H1 (cell line): ENCODE results near the gene MXD3. TPM values are rescaled to one million over a fixed set of nuclear protein-coding genes. Genes with fewer than 3 reads are reported as not detected.

Source experiments
- CTCF ChIA-PET: fragments of 300-600 bp; sonication (Branson Sonifier 250); formaldehyde crosslinking; loops from one replicate; lab custom pipeline; 2021; ENCODE audit not compliant: partially characterized antibody; lab: Charles Lee
- POLR2A ChIA-PET: fragments of 300-600 bp; sonication (Branson Sonifier 250); formaldehyde crosslinking; loops from one replicate; lab custom pipeline; 2021; ENCODE audit warnings: inconsistent platforms; ENCODE audit not compliant: partially characterized antibody; lab: Charles Lee
- DNase-seq, 2 experiments: peaks; one replicate each; pipeline versions ENCODE4 v3.0.0 to v3.0.0-alpha.2; 2010 to 2022; ENCODE audit warnings: low spot score in 2 of 2, low read depth in 1 of 2, mixed read lengths in 1 of 2
- FAIRE-seq: peaks from 2 replicates; lab custom pipeline; 2011; peaks lifted over from hg19 to GRCh38; lab: Jason Lieb, UNC
- H2AFZ ChIP-seq: 2 replicates; pipeline ENCODE4 v1.8.1; 2012; ENCODE audit warnings: low read length, inconsistent platforms
- H2AK5ac ChIP-seq: 2 replicates; pipeline ENCODE4 v1.6.1; 2013; ENCODE audit warnings: low read depth, low read length
- H2BK120ac ChIP-seq: replicated peaks from 2 replicates; pipeline ENCODE3; 2013; ENCODE audit warnings: low read depth, low read length, inconsistent platforms
- H2BK12ac ChIP-seq: 2 replicates; pipeline ENCODE4 v1.6.1; 2013; ENCODE audit warnings: low read depth, low read length
- H2BK15ac ChIP-seq: 2 replicates; pipeline ENCODE4 v1.6.1; 2013; ENCODE audit warnings: low read length
- H2BK20ac ChIP-seq: 2 replicates; pipeline ENCODE4 v1.6.1; 2013; ENCODE audit warnings: low read length
- H2BK5ac ChIP-seq: 2 replicates; pipeline ENCODE4 v1.6.1; 2013; ENCODE audit warnings: low read depth, low read length
- H3K14ac ChIP-seq: 2 replicates; pipeline ENCODE4 v1.6.1; 2013; ENCODE audit warnings: inconsistent platforms; ENCODE audit not compliant: insufficient read length
- H3K18ac ChIP-seq: 2 replicates; pipeline ENCODE4 v1.6.1; 2013; ENCODE audit warnings: low read length; ENCODE audit errors: extremely low read depth
- H3K23ac ChIP-seq: 2 replicates; pipeline ENCODE4 v1.6.1; 2013; ENCODE audit warnings: inconsistent platforms; ENCODE audit not compliant: insufficient read length
- H3K23me2 ChIP-seq: 2 replicates; pipeline ENCODE4 v1.6.1; 2013; ENCODE audit warnings: low read depth, low read length
- H3K27ac ChIP-seq: 2 replicates; pipeline ENCODE4 v1.6.1; 2011; ENCODE audit warnings: low read depth, low read length, inconsistent platforms
- H3K27me3 ChIP-seq, 4 experiments: replicated peaks in 1 of 4; 1 replicate in 1 of 4; 2 replicates in 3 of 4; pipeline versions ENCODE4 v1.6.1 to v1.8.1; 2011 to 2013; ENCODE audit warnings: low read length in 3 of 4, mild to moderate bottlenecking in 3 of 4, inconsistent platforms in 2 of 4, mixed read lengths in 2 of 4, moderate library complexity in 1 of 4; ENCODE audit not compliant: control insufficient read depth in 3 of 4, insufficient read depth in 3 of 4; ENCODE audit errors: extremely low read depth in 1 of 4
- H3K36me3 ChIP-seq, 4 experiments: 2 replicates each; pipeline versions ENCODE4 v1.6.1 to v1.8.1; 2011 to 2013; ENCODE audit warnings: mild to moderate bottlenecking in 4 of 4, low read length in 3 of 4, moderate library complexity in 2 of 4, control low read depth in 1 of 4, inconsistent platforms in 1 of 4; ENCODE audit not compliant: insufficient read depth in 4 of 4, control insufficient read depth in 2 of 4
- H3K4ac ChIP-seq: replicated peaks from 2 replicates; pipeline ENCODE3; 2013; ENCODE audit warnings: low read length, low read depth, mixed read lengths, inconsistent platforms; ENCODE audit not compliant: insufficient read length
- H3K4me1 ChIP-seq, 4 experiments: replicated peaks in 1 of 4; 1 replicate in 1 of 4; 2 replicates in 3 of 4; pipeline versions ENCODE4 v1.6.1 to v1.8.1; 2011 to 2013; ENCODE audit warnings: low read length in 3 of 4, inconsistent platforms in 2 of 4, mixed read lengths in 1 of 4; ENCODE audit not compliant: insufficient read depth in 4 of 4, control insufficient read depth in 3 of 4
- H3K4me2 ChIP-seq, 2 experiments: 2 replicates each; pipeline versions ENCODE4 v1.6.1 to v1.8.1; 2011 to 2013; ENCODE audit warnings: low read depth in 2 of 2, low read length in 2 of 2, control low read depth in 1 of 2, inconsistent platforms in 1 of 2, mild to moderate bottlenecking in 1 of 2; ENCODE audit not compliant: insufficient read depth in 1 of 2
- H3K4me3 ChIP-seq, 4 experiments: fragments of 200-600, 300-600 bp in 1 of 4; sonication (generic), shearing (Covaris generic), sonication (Bioruptor Twin) in 1 of 4; 2 replicates each; pipeline versions ENCODE4 v1.5.1 to v1.8.1; 2011 to 2016; ENCODE audit warnings: low read length in 4 of 4, low read depth in 3 of 4, control low read depth in 2 of 4, inconsistent platforms in 2 of 4, mild to moderate bottlenecking in 2 of 4, mixed read lengths in 1 of 4, moderate library complexity in 1 of 4; ENCODE audit not compliant: insufficient read depth in 2 of 4; ENCODE audit errors: extremely low read depth in 1 of 4
- H3K56ac ChIP-seq: replicated peaks from 2 replicates; pipeline ENCODE3; 2013; ENCODE audit warnings: low read depth, mild to moderate bottlenecking, mixed read lengths, low read length, inconsistent platforms; ENCODE audit not compliant: insufficient read length
- H3K79me1 ChIP-seq: 2 replicates; pipeline ENCODE4 v1.6.1; 2013; ENCODE audit warnings: low read depth, low read length, control low read depth
- H3K79me2 ChIP-seq, 2 experiments: 2 replicates each; pipeline versions ENCODE4 v1.6.1 to v1.8.1; 2012 to 2013; ENCODE audit warnings: low read length in 2 of 2, mild to moderate bottlenecking in 2 of 2, inconsistent platforms in 1 of 2; ENCODE audit not compliant: insufficient read depth in 2 of 2, control insufficient read depth in 1 of 2
- H3K9ac ChIP-seq, 4 experiments: replicated peaks in 1 of 4; 1 replicate in 1 of 4; 2 replicates in 3 of 4; pipeline versions ENCODE4 v1.6.1 to v1.8.1; 2011 to 2013; ENCODE audit warnings: low read depth in 3 of 4, low read length in 3 of 4, control low read depth in 2 of 4, mild to moderate bottlenecking in 2 of 4, moderate library complexity in 2 of 4, inconsistent platforms in 1 of 4; ENCODE audit errors: extremely low read depth in 1 of 4
- H3K9me3 ChIP-seq, 2 experiments: 2 replicates each; pipeline versions ENCODE4 v1.6.1 to v1.8.1; 2012 to 2013; ENCODE audit warnings: mild to moderate bottlenecking in 2 of 2, moderate library complexity in 2 of 2, control low read depth in 1 of 2, inconsistent platforms in 1 of 2, low read depth in 1 of 2, low read length in 1 of 2, mixed read lengths in 1 of 2; ENCODE audit not compliant: insufficient read depth in 2 of 2
- H4K20me1 ChIP-seq, 2 experiments: replicated peaks in 1 of 2; 2 replicates each; pipeline versions ENCODE3 to v1.8.1; 2011 to 2013; ENCODE audit warnings: inconsistent platforms in 2 of 2, low read length in 2 of 2, mild to moderate bottlenecking in 1 of 2; ENCODE audit not compliant: insufficient read depth in 2 of 2, control insufficient read depth in 1 of 2
- H4K5ac ChIP-seq: 2 replicates; pipeline ENCODE4 v1.6.1; 2013; ENCODE audit warnings: low read length, low read depth, mixed read lengths, inconsistent platforms; ENCODE audit not compliant: insufficient read length
- H4K8ac ChIP-seq: 2 replicates; pipeline ENCODE4 v1.8.0; 2013; ENCODE audit warnings: mild to moderate bottlenecking, moderate library complexity, low read length, inconsistent platforms; ENCODE audit not compliant: insufficient read depth; ENCODE audit errors: extremely low read depth
- H4K91ac ChIP-seq: replicated peaks from 2 replicates; pipeline ENCODE3; 2013; ENCODE audit warnings: low read length, mixed read lengths, inconsistent platforms; ENCODE audit not compliant: insufficient read length
- CBX5 ChIP-seq: fragments of 300-800, 300-1000 bp; sonication (generic); IDR thresholded peaks from 2 replicates; pipeline ENCODE4 v1.7.1; 2016; ENCODE audit warnings: antibody characterized with exemption, low read length, low read depth
- FOSL1 ChIP-seq: IDR thresholded peaks from 2 replicates; pipeline ENCODE4 v1.6.1; 2011; ENCODE audit warnings: mild to moderate bottlenecking, low read depth, low read length, moderate library complexity; ENCODE audit not compliant: insufficient read depth
- HDAC2 ChIP-seq, 2 experiments: fragments of 300-600 bp in 1 of 2; sonication (generic) in 1 of 2; IDR thresholded peaks; 2 replicates each; pipeline ENCODE4 v1.6.1; 2011 to 2012; ENCODE audit warnings: low read depth in 2 of 2, low read length in 2 of 2, mild to moderate bottlenecking in 2 of 2, moderate library complexity in 2 of 2, borderline replicate concordance in 1 of 2, inconsistent platforms in 1 of 2
- KDM4A ChIP-seq: IDR thresholded peaks from one replicate; pipeline ENCODE4 v1.7.1; 2012; ENCODE audit warnings: low read depth, mild to moderate bottlenecking, moderate library complexity, low read length, inconsistent platforms; ENCODE audit not compliant: severe bottlenecking
- NRF1 ChIP-seq: IDR thresholded peaks from 2 replicates; pipeline ENCODE4 v1.6.1; 2011; ENCODE audit warnings: mild to moderate bottlenecking, low read depth, low read length, improper control_type of control experiment
- RXRA ChIP-seq: IDR thresholded peaks from 2 replicates; pipeline ENCODE4 v1.6.1; 2011; ENCODE audit warnings: low read depth, mild to moderate bottlenecking, low read length, moderate library complexity; ENCODE audit not compliant: insufficient read depth
- TEAD4 ChIP-seq: IDR thresholded peaks from 2 replicates; pipeline ENCODE4 v1.6.1; 2012; ENCODE audit warnings: low read depth, low read length, inconsistent platforms, mixed read lengths
- USF2 ChIP-seq: IDR thresholded peaks from 2 replicates; pipeline ENCODE4 v1.6.1; 2011; ENCODE audit warnings: low read length, improper control_type of control experiment
- YY1 ChIP-seq: IDR thresholded peaks from 2 replicates; pipeline ENCODE4 v1.6.1; 2011; ENCODE audit warnings: low read depth, mild to moderate bottlenecking, low read length
- ZNF274 ChIP-seq: IDR thresholded peaks from 2 replicates; pipeline ENCODE4 v1.7.0; 2012; ENCODE audit warnings: low read length, borderline replicate concordance; ENCODE audit errors: extremely low read depth
- WGBS, 2 experiments: shearing (Covaris generic) in 1 of 2; methylation state at CpG; one replicate each; pipeline versions ENCODE4 v1.1.6 to v1.1.7; 2013 to 2015; ENCODE audit warnings: low lambda C conversion rate in 2 of 2, mixed read lengths in 2 of 2, inconsistent platforms in 1 of 2, low coverage in 1 of 2, missing lambda C conversion rate in 1 of 2; ENCODE audit not compliant: insufficient replicate concordance in 2 of 2, insufficient coverage in 1 of 2, insufficient read length in 1 of 2; ENCODE audit errors: extremely low coverage in 1 of 2, missing lambda C conversion rate in 1 of 2; 5-methylcytosine and 5-hydroxymethylcytosine counted together
- polyA plus RNA-seq, 7 experiments: library from polyadenylated mRNA; depleted of rRNA in 3 of 7; stranded (reverse) in 5 of 7; unstranded in 2 of 7; fragments of >200 nt in 5 of 7; fragments of 200-250 nt in 2 of 7; gene quantifications; 1 replicate in 5 of 7; 2 replicates in 1 of 7; 4 replicates in 1 of 7; pipeline versions ENCODE4 v1.2.1 to v1.2.3, GENCODE V29; 2011 to 2013; ENCODE audit warnings: missing spikeins in 2 of 7, mixed read lengths in 2 of 7
- total RNA-seq: library from RNA; stranded (reverse); fragmentation: NEBNext Ultra II Directional; extraction: Animal tissue kit (Norgen Biotek cat#: 25700); gene quantifications from 2 replicates; pipeline ENCODE4 v1.2.1, GENCODE V29; 2021
- TF ChIP-seq, protein P1 (sequence below): IDR thresholded peaks from 2 replicates; pipeline ENCODE4 v1.6.1; 2012; ENCODE audit warnings: inconsistent platforms

Gene MXD3
- total and polyA plus RNA-seq, 2 of the 8 experiments (the other 6 are each of a cell fraction or from before 2014, with no cell fraction given): 6.5 to 7.7 TPM

- Histone ChIP-seq H3K9me3 (no peaks in the 10 kb centered on the region), H3K14ac (no peak overlapping the region), H4K20me1 (peaks cover 0 to 2% of the 10 kb centered on the region in 2 experiments), H3K79me2 (no peaks in the 10 kb centered on the region; a peak in 1 of 4 replicates), H3K4me2 (no peak overlapping the region), H2BK20ac (no peak overlapping the region), H3K36me3 (peaks cover 38 to 87% (median 64%) of the 10 kb centered on the region in 4 experiments), H2AFZ (no peak overlapping the region), H3K27me3 (no peaks in the 10 kb centered on the region), H3K4ac (no peak overlapping the region), H2BK5ac (no peak overlapping the region), H4K5ac (no peak overlapping the region), H3K23ac (no peak overlapping the region), H2BK12ac (no peak overlapping the region), H2BK15ac (no peak overlapping the region), H2AK5ac (no peak overlapping the region), H4K8ac (no peak overlapping the region), H3K4me3 (no peak overlapping the region), H2BK120ac (no peak overlapping the region), H3K9ac (no peak overlapping the region), H3K56ac (no peak overlapping the region), H3K23me2 (no peaks in the 10 kb centered on the region), H3K18ac (no peak overlapping the region), H4K91ac (no peak overlapping the region), H3K79me1 (0 out of 2 replicates have a peak, but pooled peaks cover 2% of the 10 kb centered on the region), H3K4me1 (no peaks in the 10 kb centered on the region), H3K27ac (no peak overlapping the region)
- DNase-seq (no peak), FAIRE-seq (no peak)
- CTCF ChIA-PET: interaction anchor here (0.6 to 4.9 kb wide), 3 partner anchors 25 to 158 kb away, joined by 3 to 23 read pairs (median 3); no protein-coding TSS in a partner anchor
- 88% methylated on average over 3 of the region's 3 CpGs; no CpG with 5 or more reads in 1 of the 2 experiments for WGBS, 2 experiments
- POLR2A ChIA-PET: interaction anchor here (0.9 to 1.8 kb wide), 3 partner anchors 17 to 108 kb away, joined by 3 to 5 read pairs (median 3); no protein-coding TSS in a partner anchor
- TF ChIP-seq USF2: no peak
- TF ChIP-seq NRF1: no peak
- TF ChIP-seq, protein P1, sequence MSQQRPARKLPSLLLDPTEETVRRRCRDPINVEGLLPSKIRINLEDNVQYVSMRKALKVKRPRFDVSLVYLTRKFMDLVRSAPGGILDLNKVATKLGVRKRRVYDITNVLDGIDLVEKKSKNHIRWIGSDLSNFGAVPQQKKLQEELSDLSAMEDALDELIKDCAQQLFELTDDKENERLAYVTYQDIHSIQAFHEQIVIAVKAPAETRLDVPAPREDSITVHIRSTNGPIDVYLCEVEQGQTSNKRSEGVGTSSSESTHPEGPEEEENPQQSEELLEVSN: no peak
- TF ChIP-seq TEAD4: no peak
- TF ChIP-seq ZNF274: no peak
- no peak for TF ChIP-seq KDM4A
- TF ChIP-seq YY1: no peak
- no peak for TF ChIP-seq HDAC2 (IDR thresholded peaks at IDR 0.05; ENCODE audit: borderline replicate concordance in 1 of 2, low read depth in 2 of 2, low read length in 2 of 2)
- no peak for TF ChIP-seq RXRA
- TF ChIP-seq FOSL1: no peak
- TF ChIP-seq CBX5: no peak
These were observed 41.7 kb downstream of the MXD3 start for GRCh38 chr5:177269976-177270375.
